Testis (tissue), 3 donors: ENCODE results near the gene TNRC18. TPM values are rescaled to one million over a fixed set of nuclear protein-coding genes. Genes with fewer than 3 reads are reported as not detected.
"Not testable (repeated sequence)": the region's sequence is repeated elsewhere in the genome, so short reads cannot be mapped to it uniquely, and the experiment has no call there.

Source experiments
- DNase-seq: peaks from one replicate; pipeline ENCODE4 v3.0.0-alpha.2; 2019
- H3K27ac ChIP-seq, 2 donors: fragments of 200-600 bp; sonication (generic); one replicate each; pipeline ENCODE4 v1.5.1; 2019
- H3K27me3 ChIP-seq: fragments of 200-600 bp; sonication (generic); one replicate; pipeline ENCODE4 v1.5.1; 2019
- H3K36me3 ChIP-seq: fragments of 200-600 bp; sonication (generic); one replicate; pipeline ENCODE4 v1.5.1; 2017; ENCODE audit warnings: low read depth; ENCODE audit errors: missing control alignments
- H3K4me1 ChIP-seq: fragments of 200-600 bp; sonication (generic); one replicate; pipeline ENCODE4 v1.5.1; 2019
- H3K4me3 ChIP-seq, 2 donors: fragments of 200-600 bp; sonication (generic); one replicate each; pipeline ENCODE4 v1.5.1; 2017 to 2019
- H3K9me3 ChIP-seq: fragments of 200-600 bp; sonication (generic); one replicate; pipeline ENCODE4 v1.5.1; 2017
- POLR2A ChIP-seq: fragments of 450-650 bp; IDR thresholded peaks from one replicate; pipeline ENCODE4 v1.6.1; 2017; ENCODE audit warnings: antibody characterized with exemption, mild to moderate bottlenecking, moderate library complexity
- WGBS, 2 donors: methylation state at CpG; one replicate each; pipeline ENCODE4 v1.1.5; 2018; 5-methylcytosine and 5-hydroxymethylcytosine counted together
- intact Hi-C: fragments of 100-400 bp; cut with DNase I; formaldehyde crosslinking; loops from one replicate; pipeline ENCODE4 v1.15.1; 2023; ENCODE audit warnings: low total_unique reads
- polyA plus RNA-seq: library from polyadenylated mRNA; stranded (reverse); fragments of 350-450 nt; fragmentation: Illumina TruSeq; extraction: RNeasy Lipid Tissue Mini Kit (QIAGEN cat#74804); gene quantifications from one replicate; pipeline ENCODE4 v1.2.3, GENCODE V29; 2014; ENCODE audit warnings: low read depth, low replicate concordance; ENCODE audit not compliant: insufficient read depth
- total RNA-seq, 2 donors: library from RNA; depleted of rRNA; stranded (reverse); fragments of >200 nt; gene quantifications; one replicate each; pipeline ENCODE4 v1.2.3, GENCODE V29; 2016
- TF ChIP-seq, protein P1 (sequence below), 3 experiments: fragments of 450-650 bp in 2 of 3; fragments of 200-600 bp in 1 of 3; sonication (generic) in 1 of 3; IDR thresholded peaks; one replicate each; pipeline ENCODE4 v1.5.1; 2016 to 2019; ENCODE audit warnings: antibody characterized with exemption in 3 of 3, mild to moderate bottlenecking in 2 of 3, moderate library complexity in 1 of 3

TNRC18 gene
- total and polyA plus RNA-seq, 3 donors from 2014 or later = 56.2 to 128 (median 117) TPM

- 62 to 73% methylated on average over 12 to 21 of the region's 24 CpGs for WGBS, 2 donors
- no peak overlapping the region for H3K4me3 ChIP-seq
- no peaks in the 10 kb centered on the region for H3K36me3 ChIP-seq
- no peak for TF ChIP-seq POLR2A
- TF ChIP-seq, protein P1, sequence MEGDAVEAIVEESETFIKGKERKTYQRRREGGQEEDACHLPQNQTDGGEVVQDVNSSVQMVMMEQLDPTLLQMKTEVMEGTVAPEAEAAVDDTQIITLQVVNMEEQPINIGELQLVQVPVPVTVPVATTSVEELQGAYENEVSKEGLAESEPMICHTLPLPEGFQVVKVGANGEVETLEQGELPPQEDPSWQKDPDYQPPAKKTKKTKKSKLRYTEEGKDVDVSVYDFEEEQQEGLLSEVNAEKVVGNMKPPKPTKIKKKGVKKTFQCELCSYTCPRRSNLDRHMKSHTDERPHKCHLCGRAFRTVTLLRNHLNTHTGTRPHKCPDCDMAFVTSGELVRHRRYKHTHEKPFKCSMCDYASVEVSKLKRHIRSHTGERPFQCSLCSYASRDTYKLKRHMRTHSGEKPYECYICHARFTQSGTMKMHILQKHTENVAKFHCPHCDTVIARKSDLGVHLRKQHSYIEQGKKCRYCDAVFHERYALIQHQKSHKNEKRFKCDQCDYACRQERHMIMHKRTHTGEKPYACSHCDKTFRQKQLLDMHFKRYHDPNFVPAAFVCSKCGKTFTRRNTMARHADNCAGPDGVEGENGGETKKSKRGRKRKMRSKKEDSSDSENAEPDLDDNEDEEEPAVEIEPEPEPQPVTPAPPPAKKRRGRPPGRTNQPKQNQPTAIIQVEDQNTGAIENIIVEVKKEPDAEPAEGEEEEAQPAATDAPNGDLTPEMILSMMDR (IDR thresholded peaks at IDR 0.05) = no peak
- peak; percentile 57 for DNase-seq
- no peaks in the 10 kb centered on the region for H3K9me3 ChIP-seq
- no peak overlapping the region for H3K27ac ChIP-seq
- no peaks in the 10 kb centered on the region for H3K27me3 ChIP-seq
- H3K4me1 ChIP-seq = peaks cover 6% of the 10 kb centered on the region
- intact Hi-C loops = no loop called here
These were observed 139.0 kb downstream of the TNRC18 start for GRCh38 chr7:5284304-5285281.

GRCh38 chr7:5283421-5284303 is 140.0 kb downstream of the TNRC18 start:
- no peak for DNase-seq
- 15 to 82% methylated on average over 2 to 26 of the region's 46 CpGs for WGBS, 2 donors

DNA sequence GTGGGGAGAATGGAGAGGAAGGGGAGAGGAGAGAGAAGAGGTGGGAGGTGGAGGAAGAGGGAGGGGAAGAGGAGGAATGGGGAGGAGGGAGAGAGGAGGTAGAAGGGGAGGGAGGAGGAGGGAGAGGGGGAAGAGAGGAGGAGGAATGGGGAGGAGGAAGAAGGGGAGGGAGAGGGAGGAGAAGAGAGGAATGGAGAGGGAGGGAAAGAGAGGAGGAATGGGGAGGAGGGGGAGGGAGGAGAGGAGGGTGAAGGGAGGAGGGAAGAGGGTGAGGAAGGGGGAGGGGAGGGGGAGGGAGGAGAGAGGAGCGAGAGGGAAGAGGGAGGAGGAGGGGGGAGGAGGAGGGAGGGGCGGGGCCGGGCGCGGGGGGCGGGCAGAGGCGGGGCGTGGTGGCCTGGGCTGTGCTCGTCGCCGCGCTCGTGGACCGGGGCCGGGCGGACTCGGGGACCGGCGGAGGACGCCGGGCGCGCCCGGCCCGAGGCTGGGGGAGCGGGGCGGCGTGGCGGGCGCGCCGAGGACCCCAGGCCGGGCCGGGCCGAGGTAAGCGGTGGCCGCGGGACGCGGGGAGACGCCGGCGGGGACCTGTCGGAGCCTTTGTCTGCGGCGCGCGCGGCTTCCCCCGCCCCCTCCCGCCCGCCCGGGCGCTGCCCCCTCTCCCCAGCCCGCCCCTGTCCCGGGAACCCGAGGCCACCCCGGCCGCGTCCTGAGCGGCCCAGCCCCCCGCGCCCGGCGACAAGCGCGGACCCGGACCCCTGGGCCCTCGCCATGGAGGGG is 140.9 kb downstream of the TNRC18 start, which contains the start of gene SLC29A4:
TSS of gene SLC29A4 (plus strand) at position 401 of the 774 bp plus-strand sequence. CDS start 4,874 bp downstream, outside the sequence.
- no peak within 1 kb of the TSS for H3K27ac ChIP-seq
- H3K27me3 ChIP-seq = no peaks in the 10 kb centered on the region
- intact Hi-C loops = no loop called here
- DNase-seq = peak; percentile 57
- peak within 1 kb of the TSS; percentile 54 to 55 for H3K4me3 ChIP-seq
- H3K36me3 ChIP-seq = no peaks in the 10 kb centered on the region
- TF ChIP-seq POLR2A = no peak
- TF ChIP-seq, protein P1 (IDR thresholded peaks at IDR 0.05) = no peak
- H3K9me3 ChIP-seq = no peaks in the 10 kb centered on the region
- H3K4me1 ChIP-seq = peaks cover 6% of the 10 kb centered on the region
- WGBS, 2 donors = 1% methylated on average over 16 to 18 of the region's 69 CpGs

More at GRCh38 chr7:5283421-5284303, 140.0 kb downstream of the TNRC18 start:
- peaks cover 6% of the 10 kb centered on the region for H3K4me1 ChIP-seq
- H3K36me3 ChIP-seq = no peaks in the 10 kb centered on the region
- intact Hi-C loops = no loop called here
- no peak for TF ChIP-seq POLR2A
- TF ChIP-seq, protein P1 (IDR thresholded peaks at IDR 0.05) = no peak
- peak overlapping the region; percentile 54 to 55 for H3K4me3 ChIP-seq
- H3K27me3 ChIP-seq = no peaks in the 10 kb centered on the region
- no peak overlapping the region for H3K27ac ChIP-seq
- no peaks in the 10 kb centered on the region for H3K9me3 ChIP-seq

GRCh38 chr7:5281598-5282500 is 141.8 kb downstream of the TNRC18 start:
- intact Hi-C loops, H3K4me3 ChIP-seq, H3K27me3 ChIP-seq, H3K36me3 ChIP-seq, H3K27ac ChIP-seq, DNase-seq, H3K4me1 ChIP-seq, H3K9me3 ChIP-seq: not testable (repeated sequence)
- WGBS, 2 donors = 71 to 79% methylated on average over 11 to 13 of the region's 19 CpGs
